Cardiac fibroblast (primary cell): ENCODE measurements around the gene C11orf52.
"Not testable (repeated sequence)": the region's sequence is repeated elsewhere in the genome, so short reads cannot be mapped to it uniquely, and the experiment has no call there.

ENCODE experiments used
- DNase-seq, 2 donors: peaks; one replicate each; pipeline versions ENCODE4 v3.0.0 to v3.0.0-alpha.2; 2010; ENCODE audit warnings: low read depth in 2 of 2
- H3K4me3 ChIP-seq, 2 donors: replicated peaks in 1 of 2; 1 replicate in 1 of 2; 2 replicates in 1 of 2; pipeline ENCODE4 v1.5.1; 2011; ENCODE audit warnings: low read depth in 2 of 2, low read length in 2 of 2, mild to moderate bottlenecking in 2 of 2, moderate library complexity in 1 of 2
- CTCF ChIP-seq: IDR thresholded peaks from one replicate; pipeline ENCODE4 v1.5.1; 2011; ENCODE audit warnings: low read depth, mild to moderate bottlenecking, low read length, inconsistent platforms

C11orf52 gene

GRCh38 chr11:111878849-111879636 lies 39.7 kb upstream of the C11orf52 start, which contains the start of the genes CFAP68 and FDXACB1:
Gene CFAP68 (plus strand): TSS chr11:111879541. CDS start chr11:111879561, 20 bp downstream.
Gene FDXACB1 (minus strand): TSS chr11:111879165. CDS start chr11:111879132, 33 bp downstream.
- H3K4me3 ChIP-seq, result peak within 1 kb of the TSS; percentile 56 to 66
- TF ChIP-seq CTCF, result peak; percentile 96
- peak; percentile 98 to 99 for DNase-seq

GRCh38 chr11:111879637-111879960 lies 39.1 kb upstream of the C11orf52 start:
- no peak for TF ChIP-seq CTCF
- DNase-seq, result no peak
- H3K4me3 ChIP-seq, result peak overlapping the region; percentile 56 to 66

GRCh38 chr11:111882202-111882601 lies 36.5 kb upstream of the C11orf52 start:
- no peak for TF ChIP-seq CTCF
- H3K4me3 ChIP-seq, result no peak overlapping the region
- no peak for DNase-seq

GRCh38 chr11:111885053-111885452 lies 33.7 kb upstream of the C11orf52 start:
- not testable (repeated sequence) for H3K4me3 ChIP-seq, DNase-seq

GRCh38 chr11:111886032-111886431 lies 32.7 kb upstream of the C11orf52 start:
- H3K4me3 ChIP-seq, result no peak overlapping the region
- no peak for DNase-seq
- no peak for TF ChIP-seq CTCF

GRCh38 chr11:111886844-111887243 lies 31.9 kb upstream of the C11orf52 start:
- TF ChIP-seq CTCF, result no peak

GRCh38 chr11:111905411-111905810 lies 13.3 kb upstream of the C11orf52 start:
- no peak for TF ChIP-seq CTCF
- DNase-seq, result peak in 1 of 2 donors; percentile 40
- no peak overlapping the region for H3K4me3 ChIP-seq

More at GRCh38 chr11:111886844-111887243, 31.9 kb upstream of the C11orf52 start:
- DNase-seq, result no peak
- no peak overlapping the region for H3K4me3 ChIP-seq
